Choroid plexus epithelial cell (primary cell): Measurements from ENCODE around the gene MESP1.

ENCODE experiments used
- DNase-seq: peaks from one replicate; pipeline ENCODE4 v3.0.0-alpha.2; 2010; ENCODE audit warnings: low read depth
- H3K4me3 ChIP-seq: 2 replicates; pipeline ENCODE4 v1.5.1; 2011; ENCODE audit warnings: low read depth, mild to moderate bottlenecking, control low read depth, low read length, moderate library complexity
- TF ChIP-seq, protein P1 (sequence below): conservative IDR thresholded peaks from 2 replicates; pipeline ENCODE4 v1.5.1; 2011; ENCODE audit warnings: low read depth, mild to moderate bottlenecking, control low read depth, inconsistent platforms, low read length, moderate library complexity

The MESP1 gene

DNA sequence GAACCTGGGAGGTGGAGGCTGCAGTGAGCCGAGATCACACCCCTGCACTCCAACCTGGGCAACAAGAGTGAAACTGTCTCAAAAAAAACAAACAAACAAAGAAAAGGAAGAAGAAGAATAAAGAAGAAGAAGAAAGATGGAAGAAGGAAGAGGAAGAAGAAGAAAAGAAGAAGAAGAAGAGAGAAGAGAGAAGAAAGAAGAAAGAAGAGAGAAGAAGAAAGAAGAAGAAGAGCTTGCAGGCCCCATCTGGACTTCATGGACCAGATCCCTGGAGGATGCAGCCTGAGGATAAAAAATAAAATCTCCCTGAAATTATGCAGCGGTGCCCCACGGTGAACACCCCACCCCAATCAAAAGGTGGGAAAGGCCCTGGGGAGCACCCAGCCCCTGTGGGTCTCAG is 8.8 kb upstream of the MESP1 start:
- H3K4me3 ChIP-seq: no peak overlapping the region
- TF ChIP-seq, protein P1, sequence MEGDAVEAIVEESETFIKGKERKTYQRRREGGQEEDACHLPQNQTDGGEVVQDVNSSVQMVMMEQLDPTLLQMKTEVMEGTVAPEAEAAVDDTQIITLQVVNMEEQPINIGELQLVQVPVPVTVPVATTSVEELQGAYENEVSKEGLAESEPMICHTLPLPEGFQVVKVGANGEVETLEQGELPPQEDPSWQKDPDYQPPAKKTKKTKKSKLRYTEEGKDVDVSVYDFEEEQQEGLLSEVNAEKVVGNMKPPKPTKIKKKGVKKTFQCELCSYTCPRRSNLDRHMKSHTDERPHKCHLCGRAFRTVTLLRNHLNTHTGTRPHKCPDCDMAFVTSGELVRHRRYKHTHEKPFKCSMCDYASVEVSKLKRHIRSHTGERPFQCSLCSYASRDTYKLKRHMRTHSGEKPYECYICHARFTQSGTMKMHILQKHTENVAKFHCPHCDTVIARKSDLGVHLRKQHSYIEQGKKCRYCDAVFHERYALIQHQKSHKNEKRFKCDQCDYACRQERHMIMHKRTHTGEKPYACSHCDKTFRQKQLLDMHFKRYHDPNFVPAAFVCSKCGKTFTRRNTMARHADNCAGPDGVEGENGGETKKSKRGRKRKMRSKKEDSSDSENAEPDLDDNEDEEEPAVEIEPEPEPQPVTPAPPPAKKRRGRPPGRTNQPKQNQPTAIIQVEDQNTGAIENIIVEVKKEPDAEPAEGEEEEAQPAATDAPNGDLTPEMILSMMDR: no peak
- DNase-seq: no peak

DNA sequence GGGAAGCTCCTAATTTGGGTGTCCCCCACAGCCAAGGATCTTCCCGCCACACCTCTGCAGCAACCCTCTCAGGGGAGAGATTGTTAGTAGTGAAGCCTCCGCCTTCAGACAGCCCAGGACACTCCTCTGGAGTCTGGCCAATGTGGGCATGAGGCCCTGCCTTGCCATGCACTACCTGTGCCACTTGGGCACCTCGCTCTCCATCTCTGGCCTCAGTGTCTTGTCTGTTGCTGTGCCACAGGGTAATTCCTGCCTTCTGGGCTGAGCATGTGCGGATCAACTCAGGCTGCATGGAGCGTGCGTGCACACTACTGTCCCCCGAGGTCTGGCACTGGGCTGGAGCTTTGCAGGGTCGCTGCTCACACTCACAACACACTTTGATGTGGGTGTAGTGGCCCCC is 7.9 kb upstream of the MESP1 start:
- TF ChIP-seq, protein P1: no peak
- no peak overlapping the region for H3K4me3 ChIP-seq
- DNase-seq: no peak

DNA sequence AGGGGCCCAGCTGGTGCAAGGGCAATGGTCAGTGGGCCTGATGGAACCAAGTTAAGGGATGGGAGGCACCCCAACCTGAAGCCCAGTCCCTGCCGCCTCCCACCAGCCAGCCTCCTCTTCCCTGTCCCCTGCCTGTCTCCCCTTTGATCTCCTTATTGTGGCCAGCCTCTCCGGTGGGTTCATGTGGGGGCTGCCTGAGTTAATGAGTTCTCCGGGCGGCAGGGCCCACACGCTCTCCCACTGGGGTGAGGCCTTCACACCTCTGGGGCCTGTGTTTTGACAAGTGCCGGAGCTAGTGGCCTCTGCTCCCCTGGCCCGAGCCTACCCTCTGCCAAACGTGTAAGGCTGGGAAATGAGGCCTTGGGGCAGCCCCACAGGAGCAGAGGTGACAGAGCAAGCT is 7.2 kb upstream of the MESP1 start:
- H3K4me3 ChIP-seq: no peak overlapping the region
- TF ChIP-seq, protein P1: no peak

DNA sequence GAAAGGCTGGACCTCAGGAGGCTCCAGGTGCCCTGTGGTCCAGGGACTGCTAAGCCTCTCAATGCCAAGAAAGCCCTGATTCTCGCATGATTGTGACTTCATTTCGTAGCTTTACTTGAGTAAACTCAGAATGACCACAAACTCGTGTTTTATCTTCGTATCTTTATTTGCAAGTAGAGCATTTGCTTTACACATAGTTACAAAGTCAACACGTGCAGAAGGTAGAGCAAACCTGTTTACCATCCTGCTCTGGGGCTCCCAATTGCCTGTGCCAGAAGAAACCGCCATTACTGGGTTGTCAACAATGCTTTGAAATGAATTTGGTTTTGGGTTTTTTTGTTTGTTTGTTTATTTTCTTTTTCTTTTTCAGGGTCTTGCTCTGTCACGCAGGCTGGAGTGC is 5.8 kb upstream of the MESP1 start:
- DNase-seq: no peak
- TF ChIP-seq, protein P1: no peak
- no peak overlapping the region for H3K4me3 ChIP-seq

More for the DNA sequence above, 7.2 kb upstream of the MESP1 start:
- no peak for DNase-seq

DNA sequence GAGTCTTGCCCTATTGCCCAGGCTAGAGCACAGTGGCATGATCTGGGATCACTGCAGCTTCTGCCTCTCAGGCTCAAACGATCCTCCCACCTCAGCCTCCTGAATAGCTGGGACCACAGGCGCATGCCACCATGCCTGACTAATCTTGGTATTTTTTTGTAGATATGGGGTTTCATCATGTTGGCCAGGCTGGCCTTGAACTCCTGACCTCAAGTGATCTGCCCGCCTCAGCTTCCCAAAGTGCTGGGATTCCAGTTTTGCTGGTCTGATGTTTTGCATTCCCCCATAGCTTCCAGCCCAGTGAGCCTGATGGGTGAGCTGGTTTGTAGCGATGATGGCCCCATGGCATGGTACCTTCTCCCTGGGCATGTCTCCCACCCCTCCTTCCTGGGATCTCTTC is 4.7 kb upstream of the MESP1 start:
- no peak overlapping the region for H3K4me3 ChIP-seq
- TF ChIP-seq, protein P1: no peak

DNA sequence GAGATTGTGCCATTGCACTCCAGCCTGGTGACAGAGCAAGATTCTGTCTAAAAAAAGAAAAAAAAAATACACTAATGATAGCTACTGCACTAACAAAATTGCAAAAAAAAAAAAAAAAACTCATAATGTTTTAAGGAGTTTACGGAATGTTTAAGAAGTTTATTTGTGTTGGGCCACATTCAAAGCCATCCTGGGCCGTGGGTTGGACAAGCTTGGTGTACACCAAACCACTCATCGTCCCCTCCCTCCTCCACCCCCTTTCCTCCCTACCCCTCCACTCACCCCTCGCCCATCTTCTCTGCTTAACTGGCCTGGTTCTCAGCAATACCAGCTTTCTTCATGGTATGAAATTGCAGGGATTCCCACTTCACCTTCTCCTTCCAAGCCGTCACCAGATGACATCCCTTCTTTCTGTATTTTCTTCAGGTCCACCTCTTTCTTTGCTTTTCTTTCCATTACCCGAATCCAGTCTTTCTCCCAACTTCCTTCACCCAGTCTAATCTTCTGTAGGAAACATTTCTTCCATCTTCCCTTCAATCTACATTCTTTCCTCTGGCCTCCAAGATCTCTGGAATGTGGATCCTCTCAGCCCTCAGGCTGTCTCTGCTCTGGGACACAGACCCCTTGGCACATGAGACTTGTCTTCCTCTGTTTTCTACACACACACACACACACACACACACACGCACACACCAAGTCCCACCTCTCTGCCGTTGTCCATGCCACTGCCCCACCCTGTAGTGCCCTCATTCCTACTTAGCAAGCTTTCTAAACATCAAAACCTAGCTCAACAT is 3.5 kb upstream of the MESP1 start:
- H3K4me3 ChIP-seq: no peak overlapping the region
- TF ChIP-seq, protein P1: no peak
- DNase-seq: no peak

More for the DNA sequence above, 4.7 kb upstream of the MESP1 start:
- DNase-seq: no peak

DNA sequence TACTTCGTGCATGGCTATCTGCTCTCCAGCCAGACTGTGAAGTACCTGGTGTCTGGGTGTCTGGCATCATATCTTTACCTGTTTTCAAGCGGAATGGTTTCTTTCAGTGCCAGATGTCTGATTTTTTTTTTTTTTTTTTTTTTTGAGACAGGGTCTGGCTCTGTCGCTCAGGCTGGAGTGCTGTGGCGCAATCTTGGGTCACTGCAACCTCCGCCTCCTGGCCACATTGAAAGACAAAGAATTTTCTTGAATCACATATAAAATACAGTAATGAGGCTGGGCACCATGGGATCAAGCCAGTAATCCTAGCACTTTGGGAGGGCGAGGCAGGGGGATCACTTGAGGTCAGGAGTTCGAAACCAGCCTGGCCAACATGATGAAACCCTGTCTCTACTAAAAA is 2.8 kb upstream of the MESP1 start:
- TF ChIP-seq, protein P1: no peak
- no peak overlapping the region for H3K4me3 ChIP-seq
- no peak for DNase-seq
